Prostate gland (tissue), 2 donors: Measurements from ENCODE around the gene ASCC2. TPM values are rescaled to one million over a fixed set of nuclear protein-coding genes. Genes with fewer than 3 reads are reported as not detected.

ENCODE experiments used
- DNase-seq: peaks from one replicate; pipeline ENCODE4 v3.0.0-alpha.2; 2019; ENCODE audit warnings: low spot score
- H3K27ac ChIP-seq, 2 donors: fragments of 200-600 bp; sonication (generic); 2 replicates each; pipeline ENCODE4 v1.5.1; 2017 to 2019
- H3K27me3 ChIP-seq: fragments of 200-600 bp; sonication (generic); replicated peaks from 2 replicates; pipeline ENCODE4 v1.5.1; 2019; ENCODE audit not compliant: insufficient read depth
- H3K36me3 ChIP-seq, 2 donors: fragments of 200-600 bp; sonication (generic); 1 replicate in 1 of 2; 2 replicates in 1 of 2; pipeline versions ENCODE4 v1.5.1 to v1.8.1; 2017 to 2019
- H3K4me1 ChIP-seq: fragments of 200-600 bp; sonication (generic); replicated peaks from 2 replicates; pipeline ENCODE4 v1.5.1; 2019
- H3K4me3 ChIP-seq, 2 donors: fragments of 200-600 bp; sonication (generic); 2 replicates each; pipeline ENCODE4 v1.5.1; 2017 to 2019
- H3K9me3 ChIP-seq: fragments of 200-600 bp; sonication (generic); 2 replicates; pipeline ENCODE4 v1.5.1; 2017
- CTCF ChIP-seq, 4 experiments: fragments of 200-600 bp in 2 of 4; fragments of 450-650 bp in 2 of 4; sonication (generic) in 2 of 4; IDR thresholded peaks; 1 replicate in 3 of 4; 2 replicates in 1 of 4; pipeline ENCODE4 v1.5.1; 2016 to 2019; ENCODE audit warnings: antibody characterized with exemption in 4 of 4, mild to moderate bottlenecking in 2 of 4, moderate library complexity in 2 of 4
- POLR2A ChIP-seq: fragments of 450-650 bp; IDR thresholded peaks from one replicate; pipeline ENCODE4 v1.6.1; 2016; ENCODE audit warnings: antibody characterized with exemption, mild to moderate bottlenecking
- POLR2AphosphoS5 ChIP-seq: sonication (generic); formaldehyde crosslinking; IDR thresholded peaks from one replicate; pipeline ENCODE4 v1.6.1; 2017; ENCODE audit warnings: antibody characterized with exemption
- WGBS: methylation state at CpG from one replicate; pipeline ENCODE4 v1.1.5; 2018; 5-methylcytosine and 5-hydroxymethylcytosine counted together
- intact Hi-C: fragments of 100-400 bp; cut with DNase I; formaldehyde crosslinking; loops from one replicate; pipeline ENCODE4 v1.14.2; 2022
- total RNA-seq, 2 donors: library from RNA; depleted of rRNA; stranded (reverse); fragments of >200 nt; gene quantifications; one replicate each; pipeline ENCODE4 v1.1.0, GENCODE V29; 2016

Gene ASCC2
- total RNA-seq, 2 donors from 2014 or later: 42.5 to 82.6 TPM

GRCh38 chr22:29815580-29815979, 22.5 kb downstream of the ASCC2 start:
- H3K36me3 ChIP-seq: no peaks in the 10 kb centered on the region

GRCh38 chr22:29814003-29814402, 24.1 kb downstream of the ASCC2 start:
- no peak for DNase-seq
- H3K4me3 ChIP-seq: no peak overlapping the region
- no peaks in the 10 kb centered on the region for H3K36me3 ChIP-seq
- peak overlapping the region in 1 of 2 donors; percentile 22 for H3K27ac ChIP-seq
- no peak for TF ChIP-seq CTCF (IDR thresholded peaks at IDR 0.05)
- no peak for TF ChIP-seq POLR2AphosphoS5
- TF ChIP-seq POLR2A: no peak
- intact Hi-C loops: no loop called here
- no peaks in the 10 kb centered on the region for H3K27me3 ChIP-seq
- no peaks in the 10 kb centered on the region for H3K9me3 ChIP-seq
- 64% methylated on average over 5 of the region's 5 CpGs for WGBS
- H3K4me1 ChIP-seq: peaks cover 16% of the 10 kb centered on the region

More at GRCh38 chr22:29815580-29815979, 22.5 kb downstream of the ASCC2 start:
- WGBS: 52% methylated on average over 4 of the region's 4 CpGs
- no peak overlapping the region for H3K4me3 ChIP-seq
- peaks cover 9% of the 10 kb centered on the region for H3K4me1 ChIP-seq
- TF ChIP-seq CTCF (IDR thresholded peaks at IDR 0.05): no peak
- TF ChIP-seq POLR2AphosphoS5: no peak
- no peak for TF ChIP-seq POLR2A
- intact Hi-C loops: no loop called here
- H3K9me3 ChIP-seq: no peaks in the 10 kb centered on the region
- H3K27ac ChIP-seq: peak overlapping the region in 1 of 2 donors; percentile 19
- H3K27me3 ChIP-seq: no peaks in the 10 kb centered on the region
- DNase-seq: no peak

- no peak for DNase-seq
- intact Hi-C loops: no loop called here
- peaks cover 16% of the 10 kb centered on the region for H3K4me1 ChIP-seq
- H3K36me3 ChIP-seq: no peaks in the 10 kb centered on the region
- WGBS: 80% methylated on average over 3 of the region's 3 CpGs
- no peaks in the 10 kb centered on the region for H3K27me3 ChIP-seq
- no peak for TF ChIP-seq POLR2AphosphoS5
- TF ChIP-seq POLR2A: no peak
- TF ChIP-seq CTCF (IDR thresholded peaks at IDR 0.05): no peak
- no peak overlapping the region for H3K4me3 ChIP-seq
- peak overlapping the region in 1 of 2 donors; percentile 22 for H3K27ac ChIP-seq
- no peaks in the 10 kb centered on the region for H3K9me3 ChIP-seq
These were observed 24.5 kb downstream of the ASCC2 start for GRCh38 chr22:29813563-29813962.

GRCh38 chr22:29813126-29813525, 24.9 kb downstream of the ASCC2 start:
- TF ChIP-seq CTCF (IDR thresholded peaks at IDR 0.05): no peak
- peak; percentile 71 for TF ChIP-seq POLR2AphosphoS5
- WGBS: 47% methylated on average over 8 of the region's 8 CpGs
- H3K9me3 ChIP-seq: no peaks in the 10 kb centered on the region
- H3K4me1 ChIP-seq: peaks cover 16% of the 10 kb centered on the region
- DNase-seq: peak; percentile 46
- intact Hi-C loops: no loop called here
- H3K27ac ChIP-seq: peak overlapping the region in 1 of 2 donors; percentile 22
- H3K4me3 ChIP-seq: no peak overlapping the region
- no peaks in the 10 kb centered on the region for H3K27me3 ChIP-seq
- H3K36me3 ChIP-seq: no peaks in the 10 kb centered on the region

GRCh38 chr22:29811377-29811776, 26.7 kb downstream of the ASCC2 start:
- TF ChIP-seq POLR2AphosphoS5: no peak
- TF ChIP-seq POLR2A: no peak
- TF ChIP-seq CTCF (IDR thresholded peaks at IDR 0.05): no peak
- 70% methylated on average over 2 of the region's 2 CpGs for WGBS
- H3K27me3 ChIP-seq: no peaks in the 10 kb centered on the region

More at GRCh38 chr22:29811377-29811776, 26.7 kb downstream of the ASCC2 start:
- H3K4me1 ChIP-seq: peaks cover 16% of the 10 kb centered on the region
- peak overlapping the region in 1 of 2 donors; percentile 4 for H3K27ac ChIP-seq
- no peaks in the 10 kb centered on the region for H3K9me3 ChIP-seq
- DNase-seq: no peak
- H3K36me3 ChIP-seq: no peaks in the 10 kb centered on the region
- H3K4me3 ChIP-seq: no peak overlapping the region
- intact Hi-C loops: no loop called here
